ENCODE measurements around the gene PEX11B. TPM values are rescaled to one million over a fixed set of nuclear protein-coding genes. Genes with fewer than 3 reads are reported as not detected.
A peak's percentile ranks its signal among the peaks of the same experiment; 100 is the strongest.

The PEX11B gene
- total RNA-seq, 1 experiment from 2014 or later: 36.2 TPM

DNA sequence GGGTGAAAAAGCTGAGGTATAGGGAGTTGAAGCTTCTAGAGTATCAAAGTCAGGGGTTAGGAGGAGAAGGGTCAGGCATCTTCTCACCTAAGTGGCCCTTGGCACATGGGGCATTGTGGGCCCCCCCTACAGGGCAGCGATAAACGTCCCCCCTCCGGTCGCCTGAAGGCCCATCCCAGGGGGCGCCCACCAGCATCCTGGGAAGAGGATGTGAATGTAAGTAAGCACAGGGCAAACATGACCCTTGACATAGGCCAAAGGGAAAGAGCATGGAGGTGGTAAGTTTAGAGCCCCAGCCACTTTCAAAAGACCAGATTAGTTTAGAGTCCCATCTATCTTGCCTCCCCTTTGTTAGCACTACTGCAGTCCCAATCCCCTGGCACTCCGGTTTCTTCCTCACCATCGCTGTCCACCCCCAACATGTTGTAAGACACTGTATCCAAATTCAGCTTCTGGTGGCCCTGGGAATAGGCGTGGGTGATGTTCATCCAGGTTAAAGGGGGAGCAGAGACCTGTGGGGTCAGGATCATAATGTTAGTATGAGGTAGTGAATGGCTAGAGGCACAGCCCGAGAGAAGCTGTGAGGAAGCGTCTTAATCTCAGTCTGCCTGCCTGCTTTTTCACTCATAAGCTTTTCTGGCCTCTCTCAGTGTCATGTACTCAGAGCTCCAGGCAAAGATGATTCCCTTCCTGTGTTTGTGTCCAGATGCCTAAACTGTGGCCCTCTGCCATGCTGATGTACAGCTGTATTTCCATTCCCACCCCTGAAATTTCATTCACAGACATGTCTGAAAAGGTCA is 11.4 kb downstream of the PEX11B start:
- H3K36me3 Mint-ChIP-seq (ENCODE audit: insufficient read depth, unreplicated experiment): peaks cover 35% of the 10 kb centered on the region
- no peak for DNase-seq (ENCODE audit: unreplicated experiment)
- no peaks in the 10 kb centered on the region for H3K9me3 Mint-ChIP-seq (ENCODE audit: unreplicated experiment)
- intact Hi-C loops (cut with micrococcal nuclease): loop anchor here (5.0 kb wide), 1 partner anchor 55 kb away; the partner anchor contains the start of genes ANKRD34A and POLR3GL
- peak overlapping the region; percentile 57 for H3K27ac Mint-ChIP-seq (ENCODE audit: low read depth, unreplicated experiment)
- BruUV-seq (replicated peaks): no TSS peak
- H3K27me3 Mint-ChIP-seq (ENCODE audit: insufficient read depth, unreplicated experiment): no peaks in the 10 kb centered on the region
- no peak overlapping the region for H3K4me3 Mint-ChIP-seq (ENCODE audit: unreplicated experiment)
- POLR2A ChIA-PET: interaction anchor here (0.7 to 13.8 kb wide), 7 partner anchors 11 to 49 kb away, joined by 3 to 284 read pairs (median 5); partner anchors contain the start of genes ANKRD35, PEX11B and PIAS3
- H3K4me1 Mint-ChIP-seq (ENCODE audit: insufficient read depth, unreplicated experiment): peaks cover 24% of the 10 kb centered on the region
- TF ChIP-seq, protein P1, sequence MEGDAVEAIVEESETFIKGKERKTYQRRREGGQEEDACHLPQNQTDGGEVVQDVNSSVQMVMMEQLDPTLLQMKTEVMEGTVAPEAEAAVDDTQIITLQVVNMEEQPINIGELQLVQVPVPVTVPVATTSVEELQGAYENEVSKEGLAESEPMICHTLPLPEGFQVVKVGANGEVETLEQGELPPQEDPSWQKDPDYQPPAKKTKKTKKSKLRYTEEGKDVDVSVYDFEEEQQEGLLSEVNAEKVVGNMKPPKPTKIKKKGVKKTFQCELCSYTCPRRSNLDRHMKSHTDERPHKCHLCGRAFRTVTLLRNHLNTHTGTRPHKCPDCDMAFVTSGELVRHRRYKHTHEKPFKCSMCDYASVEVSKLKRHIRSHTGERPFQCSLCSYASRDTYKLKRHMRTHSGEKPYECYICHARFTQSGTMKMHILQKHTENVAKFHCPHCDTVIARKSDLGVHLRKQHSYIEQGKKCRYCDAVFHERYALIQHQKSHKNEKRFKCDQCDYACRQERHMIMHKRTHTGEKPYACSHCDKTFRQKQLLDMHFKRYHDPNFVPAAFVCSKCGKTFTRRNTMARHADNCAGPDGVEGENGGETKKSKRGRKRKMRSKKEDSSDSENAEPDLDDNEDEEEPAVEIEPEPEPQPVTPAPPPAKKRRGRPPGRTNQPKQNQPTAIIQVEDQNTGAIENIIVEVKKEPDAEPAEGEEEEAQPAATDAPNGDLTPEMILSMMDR (IDR thresholded peaks at IDR 0.05; ENCODE audit: unreplicated experiment): no peak
- CTCF ChIA-PET: interaction anchor here (0.8 to 13.5 kb wide), 6 partner anchors 9 to 100 kb away, joined by 3 to 617 read pairs (median 34); partner anchors contain the start of genes ANKRD35, NUDT17 and PIAS3

DNA sequence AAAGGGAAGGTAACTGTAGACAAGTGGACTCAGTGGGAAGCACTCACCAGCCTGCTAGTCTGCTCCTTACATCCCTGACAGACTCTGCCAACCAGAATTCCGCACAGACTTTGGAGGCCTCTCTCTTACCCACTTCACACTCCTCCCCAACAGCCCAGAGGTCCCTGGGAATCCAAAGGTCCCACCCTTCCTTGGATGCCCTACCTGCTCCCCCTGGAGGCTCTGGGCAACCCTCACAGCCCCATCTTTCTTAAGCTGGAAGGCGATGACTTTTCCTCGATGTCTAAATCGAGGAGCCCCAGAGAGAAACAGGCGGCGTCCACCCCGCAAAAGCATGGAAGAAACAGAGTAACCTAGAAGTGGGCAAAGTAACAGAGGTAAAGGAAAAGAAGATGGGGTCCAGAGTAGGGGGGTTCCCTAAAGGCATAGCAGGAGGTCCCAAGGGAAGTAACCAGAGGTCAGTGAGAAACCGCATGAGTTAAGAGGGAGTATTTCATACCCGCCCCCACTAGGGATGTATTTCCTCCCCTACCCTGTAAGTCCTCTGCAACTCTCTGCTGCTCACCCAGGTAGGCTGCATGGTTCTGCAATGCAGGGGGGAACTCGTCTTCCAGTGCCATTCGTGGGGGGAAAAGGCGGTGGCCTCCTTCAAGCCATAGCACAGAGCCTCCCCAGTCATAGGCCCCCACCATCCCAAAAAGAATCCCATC is 17.1 kb downstream of the PEX11B start:
- H3K27me3 Mint-ChIP-seq (ENCODE audit: insufficient read depth, unreplicated experiment): no peaks in the 10 kb centered on the region
- no peak overlapping the region for H3K4me3 Mint-ChIP-seq (ENCODE audit: unreplicated experiment)
- BruUV-seq (replicated peaks): no TSS peak
- no peaks in the 10 kb centered on the region for H3K9me3 Mint-ChIP-seq (ENCODE audit: unreplicated experiment)
- POLR2A ChIA-PET: no interaction called here
- no peak overlapping the region for H3K27ac Mint-ChIP-seq (ENCODE audit: low read depth, unreplicated experiment)
- no peaks in the 10 kb centered on the region for H3K4me1 Mint-ChIP-seq (ENCODE audit: insufficient read depth, unreplicated experiment)
- intact Hi-C loops (cut with micrococcal nuclease): no loop called here
- DNase-seq (ENCODE audit: unreplicated experiment): no peak
- CTCF ChIA-PET: interaction anchor here (0.6 to 21.0 kb wide), 3 partner anchors 9 to 101 kb away, joined by 3 to 617 read pairs (median 17); partner anchors contain the start of gene ITGA10
- H3K36me3 Mint-ChIP-seq (ENCODE audit: insufficient read depth, unreplicated experiment): peaks cover 41% of the 10 kb centered on the region
- TF ChIP-seq, protein P1 (IDR thresholded peaks at IDR 0.05; ENCODE audit: unreplicated experiment): no peak

GRCh38 chr1:145898756-145899155 is 19.8 kb downstream of the PEX11B start:
- no peak overlapping the region for H3K27ac Mint-ChIP-seq (ENCODE audit: low read depth, unreplicated experiment)
- H3K4me3 Mint-ChIP-seq (ENCODE audit: unreplicated experiment): no peak overlapping the region
- H3K9me3 Mint-ChIP-seq (ENCODE audit: unreplicated experiment): no peaks in the 10 kb centered on the region
- TF ChIP-seq, protein P1 (IDR thresholded peaks at IDR 0.05; ENCODE audit: unreplicated experiment): no peak
- intact Hi-C loops (cut with micrococcal nuclease): no loop called here
- CTCF ChIA-PET: interaction anchor here (1.0 to 21.0 kb wide), 2 partner anchors 12 to 53 kb away, joined by 5 to 617 read pairs; partner anchors contain the start of genes ITGA10 and NUDT17
- POLR2A ChIA-PET: interaction anchor here (0.7 to 1.2 kb wide), 2 partner anchors 73 to 165 kb away, joined by 3 to 4 read pairs; no protein-coding TSS in a partner anchor
- no peaks in the 10 kb centered on the region for H3K27me3 Mint-ChIP-seq (ENCODE audit: insufficient read depth, unreplicated experiment)
- H3K36me3 Mint-ChIP-seq (ENCODE audit: insufficient read depth, unreplicated experiment): peaks cover 32% of the 10 kb centered on the region
- DNase-seq (ENCODE audit: unreplicated experiment): no peak
- BruUV-seq (replicated peaks): no TSS peak
- peaks cover under 1% of the 10 kb centered on the region for H3K4me1 Mint-ChIP-seq (ENCODE audit: insufficient read depth, unreplicated experiment)

GRCh38 chr1:145897969-145898368 is 20.5 kb downstream of the PEX11B start:
- POLR2A ChIA-PET: no interaction called here
- Mint-ChIP-seq H3K4me3 (ENCODE audit: unreplicated experiment) (no peak overlapping the region), H3K9me3 (ENCODE audit: unreplicated experiment) (no peaks in the 10 kb centered on the region), H3K36me3 (ENCODE audit: insufficient read depth, unreplicated experiment) (peaks cover 32% of the 10 kb centered on the region), H3K27ac (ENCODE audit: low read depth, unreplicated experiment) (peak overlapping the region; percentile 4), H3K4me1 (ENCODE audit: insufficient read depth, unreplicated experiment) (peaks cover 9% of the 10 kb centered on the region), H3K27me3 (ENCODE audit: insufficient read depth, unreplicated experiment) (no peaks in the 10 kb centered on the region)
- TF ChIP-seq, protein P1 (IDR thresholded peaks at IDR 0.05; ENCODE audit: unreplicated experiment): no peak
- BruUV-seq (replicated peaks): no TSS peak
- no peak for DNase-seq (ENCODE audit: unreplicated experiment)
- CTCF ChIA-PET: interaction anchor here (1.0 to 21.0 kb wide), 3 partner anchors 13 to 137 kb away, joined by 3 to 617 read pairs (median 5); partner anchors contain the start of genes ITGA10 and NUDT17
- intact Hi-C loops (cut with micrococcal nuclease): no loop called here
